Right hindlimb (tissue), 1 donor: ENCODE results near the gene NADSYN1.

Source experiments
- DNase-seq: peaks from one replicate; pipeline ENCODE4 v3.0.0-alpha.2; 2018

Gene NADSYN1

GRCh38 chr11:71474771-71475483 lies 21.9 kb downstream of the NADSYN1 start:
- DNase-seq = no peak

DNA sequence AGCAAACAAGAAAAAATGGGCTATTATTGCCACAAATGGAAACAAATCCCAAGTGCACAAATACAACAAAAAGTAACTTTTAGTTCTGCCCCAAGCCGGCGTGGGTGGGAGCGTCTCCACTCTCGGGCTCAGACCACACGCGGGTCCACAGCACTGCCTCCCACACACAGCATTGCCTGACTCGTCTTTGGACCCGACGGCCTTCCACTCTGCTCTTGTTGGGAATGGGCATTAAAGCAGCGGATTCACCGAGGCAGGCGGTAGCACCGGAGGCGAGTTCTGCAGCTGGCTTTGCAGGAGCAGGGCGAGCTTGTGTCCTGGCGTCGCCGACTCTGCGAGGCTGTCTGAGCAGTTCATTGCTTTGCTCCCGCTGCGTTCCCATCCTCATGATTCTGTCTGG lies 23.0 kb downstream of the NADSYN1 start:
- DNase-seq = no peak

DNA sequence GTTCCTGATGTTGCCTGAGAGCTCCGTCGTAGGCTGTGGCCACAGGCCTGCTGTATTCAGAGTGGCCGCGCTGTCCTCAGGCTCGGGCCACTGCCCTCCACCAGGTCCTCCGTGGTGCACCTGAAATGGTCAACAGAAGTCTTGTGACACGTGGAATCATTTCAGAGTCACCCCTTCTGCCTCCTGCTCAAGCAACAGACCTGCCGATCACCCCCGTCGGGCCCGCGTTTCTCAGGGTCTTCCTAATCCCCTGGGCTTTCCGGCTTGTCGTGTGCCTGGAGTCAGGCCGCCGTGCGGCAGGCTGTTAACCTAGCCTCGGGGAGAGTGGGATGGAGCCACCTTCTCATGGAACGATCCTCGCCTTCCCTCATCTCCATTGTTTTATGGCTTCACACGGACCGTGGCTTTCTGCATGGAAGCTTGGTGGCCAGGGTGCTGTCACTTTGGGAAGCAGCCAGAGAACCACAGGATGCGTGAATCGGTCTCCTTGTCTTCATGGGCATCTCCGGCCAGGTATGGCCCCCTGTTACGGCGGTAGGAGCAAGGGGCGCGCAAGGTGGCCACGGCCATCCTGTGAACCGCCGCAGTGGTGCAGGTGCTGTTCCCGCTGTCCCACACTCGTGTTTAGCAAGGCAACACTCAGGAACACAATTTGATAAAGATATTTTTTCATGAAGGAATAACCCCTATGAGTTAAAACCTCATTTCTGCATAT lies 24.1 kb downstream of the NADSYN1 start:
- no peak for DNase-seq

GRCh38 chr11:71477641-71478527 lies 24.9 kb downstream of the NADSYN1 start:
- DNase-seq = no peak

DNA sequence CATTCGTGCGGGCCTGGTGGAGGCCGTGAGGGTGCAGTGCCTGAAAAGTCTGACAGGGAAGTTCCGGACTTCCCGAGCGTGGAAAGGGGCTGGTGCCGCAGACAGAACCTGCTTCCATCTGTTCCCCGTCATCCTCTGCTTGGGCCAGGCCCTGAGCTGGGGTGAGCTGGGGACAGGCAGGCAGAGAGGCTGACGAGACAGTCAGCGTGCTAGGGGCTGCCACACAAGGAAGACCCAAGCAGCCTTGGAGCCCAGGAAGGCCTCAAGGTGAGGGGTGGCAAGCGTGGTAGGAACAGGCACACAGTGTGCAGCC lies 25.5 kb downstream of the NADSYN1 start:
- no peak for DNase-seq

DNA sequence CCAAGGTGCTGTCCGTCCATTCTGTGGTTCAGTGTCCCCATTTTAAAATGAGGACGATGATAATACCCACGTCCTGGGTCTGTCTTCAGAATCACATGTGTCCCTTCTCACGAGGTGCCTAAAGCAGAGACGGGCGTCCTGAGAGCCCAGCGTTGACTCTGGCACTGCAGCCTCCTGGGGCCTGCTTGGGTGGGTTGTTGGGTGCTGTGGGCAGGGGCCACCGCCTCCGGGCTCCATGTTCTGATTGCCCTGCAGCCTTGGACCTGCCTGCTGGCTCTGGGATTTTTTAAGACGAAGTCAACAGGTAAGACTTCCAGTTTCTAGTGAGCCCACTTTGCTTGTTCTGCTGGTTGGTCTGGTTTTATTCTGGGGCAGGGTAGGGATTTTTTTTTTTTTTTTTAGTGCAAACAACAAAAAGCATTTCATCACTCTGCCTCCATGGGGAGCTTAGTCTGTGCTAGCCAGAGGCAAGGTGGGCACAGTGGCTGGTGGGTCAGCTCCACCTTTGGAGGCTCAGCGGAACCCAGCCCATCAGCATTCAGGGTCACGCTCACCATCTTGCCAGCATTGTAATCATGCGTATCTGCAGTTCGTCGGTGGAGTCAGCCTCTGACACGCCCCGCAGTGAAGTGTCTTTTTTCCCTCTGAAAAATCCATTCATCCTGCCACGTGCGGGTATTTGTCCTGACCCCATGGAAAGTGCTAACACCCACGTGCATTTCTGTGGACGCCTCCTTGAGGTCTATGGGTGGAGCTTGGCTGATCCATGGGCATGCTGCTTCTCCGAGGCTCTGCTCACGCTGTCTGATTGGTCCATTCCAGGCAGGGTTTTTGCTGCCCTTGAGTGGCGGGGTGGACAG lies 28.3 kb downstream of the NADSYN1 start:
- DNase-seq = no peak

GRCh38 chr11:71482216-71482615 lies 29.2 kb downstream of the NADSYN1 start:
- no peak for DNase-seq

DNA sequence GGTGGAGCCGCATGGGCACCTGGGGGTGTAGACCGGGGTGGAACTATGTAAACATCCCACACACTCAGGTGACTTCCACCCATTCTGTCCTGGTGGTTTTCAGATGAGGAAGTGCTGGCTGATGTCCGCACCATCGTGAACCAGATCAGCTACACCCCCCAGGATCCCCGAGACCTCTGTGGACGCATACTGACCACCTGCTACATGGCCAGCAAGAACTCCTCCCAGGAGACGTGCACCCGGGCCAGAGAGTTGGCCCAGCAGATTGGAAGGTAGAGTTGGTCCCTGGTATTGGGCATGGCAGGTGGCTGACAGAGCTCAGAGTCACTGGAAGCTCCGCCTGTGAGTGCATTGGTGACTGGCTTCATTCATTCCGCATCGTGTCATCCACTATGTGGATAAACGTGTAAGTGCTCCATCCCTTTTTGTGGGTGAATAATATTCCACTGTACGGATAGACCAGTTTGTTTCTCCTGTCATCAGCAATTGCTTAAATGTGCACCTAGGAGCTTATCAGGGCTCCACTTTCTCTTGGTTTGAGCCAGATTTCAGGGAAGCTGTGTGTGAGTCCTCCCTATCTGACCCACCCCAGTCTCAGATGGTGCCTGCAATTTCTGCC lies 29.9 kb downstream of the NADSYN1 start:
- no peak for DNase-seq

DNA sequence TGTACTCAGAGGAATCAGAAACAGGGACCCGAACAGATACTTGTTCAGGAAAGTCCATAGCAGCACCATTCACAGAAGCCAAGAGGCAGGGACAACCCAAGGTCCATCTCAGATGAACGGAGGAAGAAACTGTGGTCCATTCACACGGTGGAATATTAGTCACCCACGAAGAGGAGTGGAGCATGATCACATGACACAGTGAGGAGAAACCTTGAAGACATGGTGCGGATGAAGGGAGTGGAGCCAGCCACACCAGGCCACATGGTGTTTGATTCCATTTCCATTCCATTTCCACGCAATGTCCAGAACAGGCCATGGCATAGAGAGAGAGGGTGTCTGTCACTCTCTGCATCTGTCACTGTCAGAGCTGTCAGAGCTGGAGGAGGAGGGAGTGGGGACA lies 30.7 kb downstream of the NADSYN1 start:
- no peak for DNase-seq

- DNase-seq = no peak
Measured at GRCh38 chr11:71484248-71485062, 31.5 kb downstream of the NADSYN1 start.

- DNase-seq = no peak
Measured at GRCh38 chr11:71485063-71485399, 32.0 kb downstream of the NADSYN1 start.

DNA sequence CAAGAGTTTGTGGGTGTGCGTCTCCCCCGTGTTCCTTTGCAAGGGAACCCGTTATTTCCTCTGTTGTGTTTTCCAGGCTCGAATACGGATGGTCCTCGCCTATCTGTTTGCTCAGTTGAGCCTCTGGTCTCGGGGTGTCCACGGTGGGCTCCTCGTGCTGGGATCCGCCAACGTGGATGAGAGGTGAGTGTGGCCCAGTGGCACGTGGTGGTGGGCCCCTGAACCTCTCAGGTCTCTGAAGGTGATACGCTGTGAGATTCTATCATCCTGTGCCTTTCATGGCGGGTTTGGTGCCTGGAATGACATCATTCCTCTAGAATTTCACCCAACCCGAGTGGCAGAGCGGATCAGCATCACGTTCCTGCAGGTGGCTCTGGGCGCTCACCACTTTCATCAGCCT lies 32.5 kb downstream of the NADSYN1 start:
- DNase-seq = no peak

- DNase-seq = no peak
Measured at GRCh38 chr11:71486320-71486719, 33.3 kb downstream of the NADSYN1 start.

DNA sequence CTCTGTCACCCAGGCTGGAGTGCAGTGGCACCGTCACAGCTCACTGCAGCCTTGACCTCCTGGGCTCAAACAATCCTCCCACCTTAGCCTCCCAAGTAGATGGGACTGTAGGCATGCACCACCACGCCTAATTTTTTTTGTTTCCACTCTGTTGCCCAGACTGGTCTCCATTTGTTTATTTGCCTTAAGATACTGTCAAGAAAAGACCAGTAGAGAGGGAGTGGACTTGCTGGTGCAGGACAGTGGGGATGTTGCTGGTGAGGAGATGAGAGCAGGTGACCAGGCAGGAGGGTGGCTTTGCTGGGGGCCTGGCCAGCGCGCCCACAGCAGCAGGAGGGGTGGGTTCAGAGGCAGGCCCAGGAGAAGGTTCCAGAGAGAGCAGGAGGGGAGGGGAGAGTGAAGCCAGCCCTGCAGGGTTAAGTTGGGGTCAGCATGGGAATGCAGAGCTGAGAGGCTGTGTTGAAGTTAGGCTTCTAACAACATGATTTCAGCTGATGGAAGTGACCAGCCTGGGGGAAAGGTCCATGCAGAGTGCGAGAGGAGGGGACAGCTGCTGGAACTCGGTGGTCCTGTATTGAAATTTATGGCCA lies 35.8 kb downstream of the NADSYN1 start:
- no peak for DNase-seq

DNA sequence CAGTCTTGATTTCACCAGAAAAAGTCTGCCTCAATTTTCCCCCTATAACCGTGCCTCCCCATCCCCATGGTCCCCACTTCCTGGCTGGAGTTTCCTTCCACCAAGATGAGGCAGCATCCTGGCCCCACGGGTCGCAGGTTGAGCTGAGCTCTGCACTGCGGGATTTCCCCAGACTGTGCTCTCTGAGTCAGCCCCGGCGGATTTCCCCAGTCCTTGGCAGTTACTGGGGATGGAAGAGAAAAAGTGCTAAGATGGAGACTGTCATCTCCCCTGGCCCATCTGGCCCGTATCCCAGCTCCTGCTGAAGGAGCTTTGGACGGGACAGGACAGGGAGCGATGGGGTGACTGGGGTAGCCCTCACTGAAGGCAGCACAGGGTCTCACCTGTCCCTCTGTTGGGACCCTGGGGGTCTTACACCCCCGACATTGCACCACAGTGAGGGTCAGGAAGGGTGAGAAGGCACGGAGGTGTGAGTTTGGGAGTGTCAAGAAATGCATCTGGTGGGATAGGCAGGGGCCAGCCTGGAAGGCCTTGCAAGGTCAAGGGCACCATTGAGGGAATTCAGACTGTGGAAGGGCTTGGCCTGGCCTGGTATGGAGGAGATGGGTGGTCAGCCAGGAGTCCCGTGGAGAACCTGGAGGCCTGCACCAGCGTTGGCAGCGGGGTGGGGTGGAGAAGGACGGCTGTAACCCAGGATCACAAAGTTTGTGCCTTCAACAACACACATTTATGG lies 36.5 kb downstream of the NADSYN1 start:
- DNase-seq = no peak

DNA sequence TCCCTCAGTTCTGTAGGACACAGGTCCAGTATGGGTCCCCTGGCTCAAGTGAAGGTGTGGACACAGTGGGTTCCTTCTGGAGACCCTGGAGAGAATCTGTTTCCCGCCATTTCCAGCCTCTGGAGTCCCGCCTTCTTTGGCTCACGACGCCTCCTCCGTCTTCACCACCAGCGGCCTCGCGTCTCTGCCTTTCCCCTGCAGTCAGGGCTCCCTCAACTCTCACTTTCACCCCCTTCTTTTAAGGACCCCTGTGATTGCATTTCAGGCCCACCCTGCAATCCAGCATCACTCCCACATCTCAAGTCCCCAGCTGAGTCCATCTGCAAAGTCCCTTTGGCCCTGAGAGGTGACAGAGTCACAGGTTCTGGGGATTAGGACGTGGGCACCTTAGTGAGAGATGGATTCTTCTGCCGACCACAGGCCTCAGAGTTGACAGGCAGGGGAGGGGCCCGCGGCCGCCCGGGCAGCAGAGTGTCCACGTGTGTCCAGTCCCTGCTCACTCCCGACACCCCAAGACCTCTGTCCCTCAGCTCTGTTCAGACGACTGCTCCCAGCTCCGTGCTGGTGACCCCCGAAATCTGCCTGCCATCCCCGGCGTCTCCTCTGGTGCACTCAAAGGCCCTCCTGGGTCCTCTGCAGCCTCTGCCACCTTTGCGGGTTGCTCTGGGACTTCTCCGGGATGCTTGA lies 37.2 kb downstream of the NADSYN1 start:
- DNase-seq = no peak

DNA sequence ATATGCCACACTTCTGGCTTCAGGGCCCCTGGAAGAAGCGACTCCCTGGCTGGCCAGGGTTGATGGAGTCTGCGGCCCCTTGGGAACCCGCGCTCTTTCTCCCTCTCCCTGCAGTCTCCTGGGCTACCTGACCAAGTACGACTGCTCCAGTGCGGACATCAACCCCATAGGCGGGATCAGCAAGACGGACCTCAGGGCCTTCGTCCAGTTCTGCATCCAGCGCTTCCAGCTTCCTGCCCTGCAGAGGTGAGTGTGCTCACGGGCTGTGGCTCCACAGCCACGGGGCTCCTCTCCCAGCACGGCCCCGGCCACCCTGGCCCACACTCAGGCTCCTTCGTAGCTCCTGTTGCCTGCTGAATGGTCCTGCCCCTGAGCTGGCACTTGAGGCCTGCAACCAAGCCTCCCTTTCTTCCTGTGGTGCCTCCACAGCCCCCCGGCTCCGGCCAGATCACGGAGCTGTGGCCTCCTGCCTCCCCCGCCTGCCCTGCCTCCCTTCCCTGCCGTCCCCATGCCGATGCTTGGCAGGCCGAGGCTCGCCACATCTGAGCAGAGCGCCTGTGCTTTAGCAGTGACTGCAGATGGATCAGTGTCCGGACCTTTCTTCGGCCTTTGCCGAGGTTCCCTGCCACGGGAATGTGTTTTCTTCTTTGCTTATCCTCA lies 37.9 kb downstream of the NADSYN1 start:
- no peak for DNase-seq

GRCh38 chr11:71491531-71491930 lies 38.5 kb downstream of the NADSYN1 start:
- DNase-seq = no peak

DNA sequence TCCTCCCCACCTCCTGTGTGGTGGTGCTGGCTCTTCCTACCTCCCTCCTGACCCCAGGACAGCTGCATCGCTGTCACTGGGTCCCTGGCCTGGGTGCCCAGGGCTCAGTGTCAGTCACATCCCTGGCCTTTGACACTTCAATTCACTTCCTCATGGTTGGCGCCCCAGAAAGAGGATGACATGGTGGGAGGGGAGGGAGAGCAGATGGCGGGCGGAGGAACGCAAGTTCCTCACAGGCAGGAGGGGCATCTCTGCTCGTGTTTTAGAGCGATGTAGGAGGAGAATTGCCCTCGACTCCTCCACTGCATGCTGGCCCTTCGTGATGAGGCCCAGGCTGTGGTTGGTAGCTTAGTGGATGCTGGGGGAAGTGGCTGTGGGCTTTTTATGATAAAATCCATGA lies 38.9 kb downstream of the NADSYN1 start:
- DNase-seq = no peak
